H1 (cell line): ENCODE measurements around the gene YLPM1. TPM values are rescaled to one million over a fixed set of nuclear protein-coding genes. Genes with fewer than 3 reads are reported as not detected.

Experiments used
- CTCF ChIA-PET: fragments of 300-600 bp; sonication (Branson Sonifier 250); formaldehyde crosslinking; loops from one replicate; lab custom pipeline; 2021; ENCODE audit not compliant: partially characterized antibody; lab: Charles Lee
- POLR2A ChIA-PET: fragments of 300-600 bp; sonication (Branson Sonifier 250); formaldehyde crosslinking; loops from one replicate; lab custom pipeline; 2021; ENCODE audit warnings: inconsistent platforms; ENCODE audit not compliant: partially characterized antibody; lab: Charles Lee
- DNase-seq, 2 experiments: peaks; one replicate each; pipeline versions ENCODE4 v3.0.0 to v3.0.0-alpha.2; 2010 to 2022; ENCODE audit warnings: low spot score in 2 of 2, low read depth in 1 of 2, mixed read lengths in 1 of 2
- FAIRE-seq: peaks from 2 replicates; lab custom pipeline; 2011; peaks lifted over from hg19 to GRCh38; lab: Jason Lieb, UNC
- H2AFZ ChIP-seq: 2 replicates; pipeline ENCODE4 v1.8.1; 2012; ENCODE audit warnings: low read length, inconsistent platforms
- H2AK5ac ChIP-seq: 2 replicates; pipeline ENCODE4 v1.6.1; 2013; ENCODE audit warnings: low read depth, low read length
- H2BK120ac ChIP-seq: replicated peaks from 2 replicates; pipeline ENCODE3; 2013; ENCODE audit warnings: low read depth, low read length, inconsistent platforms
- H2BK12ac ChIP-seq: 2 replicates; pipeline ENCODE4 v1.6.1; 2013; ENCODE audit warnings: low read depth, low read length
- H2BK15ac ChIP-seq: 2 replicates; pipeline ENCODE4 v1.6.1; 2013; ENCODE audit warnings: low read length
- H2BK20ac ChIP-seq: 2 replicates; pipeline ENCODE4 v1.6.1; 2013; ENCODE audit warnings: low read length
- H2BK5ac ChIP-seq: 2 replicates; pipeline ENCODE4 v1.6.1; 2013; ENCODE audit warnings: low read depth, low read length
- H3K14ac ChIP-seq: 2 replicates; pipeline ENCODE4 v1.6.1; 2013; ENCODE audit warnings: inconsistent platforms; ENCODE audit not compliant: insufficient read length
- H3K18ac ChIP-seq: 2 replicates; pipeline ENCODE4 v1.6.1; 2013; ENCODE audit warnings: low read length; ENCODE audit errors: extremely low read depth
- H3K23ac ChIP-seq: 2 replicates; pipeline ENCODE4 v1.6.1; 2013; ENCODE audit warnings: inconsistent platforms; ENCODE audit not compliant: insufficient read length
- H3K23me2 ChIP-seq: 2 replicates; pipeline ENCODE4 v1.6.1; 2013; ENCODE audit warnings: low read depth, low read length
- H3K27ac ChIP-seq: 2 replicates; pipeline ENCODE4 v1.6.1; 2011; ENCODE audit warnings: low read depth, low read length, inconsistent platforms
- H3K27me3 ChIP-seq, 4 experiments: replicated peaks in 1 of 4; 1 replicate in 1 of 4; 2 replicates in 3 of 4; pipeline versions ENCODE4 v1.6.1 to v1.8.1; 2011 to 2013; ENCODE audit warnings: low read length in 3 of 4, mild to moderate bottlenecking in 3 of 4, inconsistent platforms in 2 of 4, mixed read lengths in 2 of 4, moderate library complexity in 1 of 4; ENCODE audit not compliant: control insufficient read depth in 3 of 4, insufficient read depth in 3 of 4; ENCODE audit errors: extremely low read depth in 1 of 4
- H3K36me3 ChIP-seq, 4 experiments: 2 replicates each; pipeline versions ENCODE4 v1.6.1 to v1.8.1; 2011 to 2013; ENCODE audit warnings: mild to moderate bottlenecking in 4 of 4, low read length in 3 of 4, moderate library complexity in 2 of 4, control low read depth in 1 of 4, inconsistent platforms in 1 of 4; ENCODE audit not compliant: insufficient read depth in 4 of 4, control insufficient read depth in 2 of 4
- H3K4ac ChIP-seq: replicated peaks from 2 replicates; pipeline ENCODE3; 2013; ENCODE audit warnings: low read length, low read depth, mixed read lengths, inconsistent platforms; ENCODE audit not compliant: insufficient read length
- H3K4me1 ChIP-seq, 4 experiments: replicated peaks in 1 of 4; 1 replicate in 1 of 4; 2 replicates in 3 of 4; pipeline versions ENCODE4 v1.6.1 to v1.8.1; 2011 to 2013; ENCODE audit warnings: low read length in 3 of 4, inconsistent platforms in 2 of 4, mixed read lengths in 1 of 4; ENCODE audit not compliant: insufficient read depth in 4 of 4, control insufficient read depth in 3 of 4
- H3K4me2 ChIP-seq, 2 experiments: 2 replicates each; pipeline versions ENCODE4 v1.6.1 to v1.8.1; 2011 to 2013; ENCODE audit warnings: low read depth in 2 of 2, low read length in 2 of 2, control low read depth in 1 of 2, inconsistent platforms in 1 of 2, mild to moderate bottlenecking in 1 of 2; ENCODE audit not compliant: insufficient read depth in 1 of 2
- H3K4me3 ChIP-seq, 4 experiments: fragments of 200-600, 300-600 bp in 1 of 4; sonication (generic), shearing (Covaris generic), sonication (Bioruptor Twin) in 1 of 4; 2 replicates each; pipeline versions ENCODE4 v1.5.1 to v1.8.1; 2011 to 2016; ENCODE audit warnings: low read length in 4 of 4, low read depth in 3 of 4, control low read depth in 2 of 4, inconsistent platforms in 2 of 4, mild to moderate bottlenecking in 2 of 4, mixed read lengths in 1 of 4, moderate library complexity in 1 of 4; ENCODE audit not compliant: insufficient read depth in 2 of 4; ENCODE audit errors: extremely low read depth in 1 of 4
- H3K56ac ChIP-seq: replicated peaks from 2 replicates; pipeline ENCODE3; 2013; ENCODE audit warnings: low read depth, mild to moderate bottlenecking, mixed read lengths, low read length, inconsistent platforms; ENCODE audit not compliant: insufficient read length
- H3K79me1 ChIP-seq: 2 replicates; pipeline ENCODE4 v1.6.1; 2013; ENCODE audit warnings: low read depth, low read length, control low read depth
- H3K79me2 ChIP-seq, 2 experiments: 2 replicates each; pipeline versions ENCODE4 v1.6.1 to v1.8.1; 2012 to 2013; ENCODE audit warnings: low read length in 2 of 2, mild to moderate bottlenecking in 2 of 2, inconsistent platforms in 1 of 2; ENCODE audit not compliant: insufficient read depth in 2 of 2, control insufficient read depth in 1 of 2
- H3K9ac ChIP-seq, 4 experiments: replicated peaks in 1 of 4; 1 replicate in 1 of 4; 2 replicates in 3 of 4; pipeline versions ENCODE4 v1.6.1 to v1.8.1; 2011 to 2013; ENCODE audit warnings: low read depth in 3 of 4, low read length in 3 of 4, control low read depth in 2 of 4, mild to moderate bottlenecking in 2 of 4, moderate library complexity in 2 of 4, inconsistent platforms in 1 of 4; ENCODE audit errors: extremely low read depth in 1 of 4
- H3K9me3 ChIP-seq, 2 experiments: 2 replicates each; pipeline versions ENCODE4 v1.6.1 to v1.8.1; 2012 to 2013; ENCODE audit warnings: mild to moderate bottlenecking in 2 of 2, moderate library complexity in 2 of 2, control low read depth in 1 of 2, inconsistent platforms in 1 of 2, low read depth in 1 of 2, low read length in 1 of 2, mixed read lengths in 1 of 2; ENCODE audit not compliant: insufficient read depth in 2 of 2
- H4K20me1 ChIP-seq, 2 experiments: replicated peaks in 1 of 2; 2 replicates each; pipeline versions ENCODE3 to v1.8.1; 2011 to 2013; ENCODE audit warnings: inconsistent platforms in 2 of 2, low read length in 2 of 2, mild to moderate bottlenecking in 1 of 2; ENCODE audit not compliant: insufficient read depth in 2 of 2, control insufficient read depth in 1 of 2
- H4K5ac ChIP-seq: 2 replicates; pipeline ENCODE4 v1.6.1; 2013; ENCODE audit warnings: low read length, low read depth, mixed read lengths, inconsistent platforms; ENCODE audit not compliant: insufficient read length
- H4K8ac ChIP-seq: 2 replicates; pipeline ENCODE4 v1.8.0; 2013; ENCODE audit warnings: mild to moderate bottlenecking, moderate library complexity, low read length, inconsistent platforms; ENCODE audit not compliant: insufficient read depth; ENCODE audit errors: extremely low read depth
- H4K91ac ChIP-seq: replicated peaks from 2 replicates; pipeline ENCODE3; 2013; ENCODE audit warnings: low read length, mixed read lengths, inconsistent platforms; ENCODE audit not compliant: insufficient read length
- BACH1 ChIP-seq: IDR thresholded peaks from 2 replicates; pipeline ENCODE4 v1.6.1; 2012; ENCODE audit warnings: low read length, improper control_type of control experiment
- CBX8 ChIP-seq: fragments of 300-800, 300-1000 bp; sonication (generic); IDR thresholded peaks from 2 replicates; pipeline ENCODE4 v1.7.1; 2016; ENCODE audit warnings: low read depth, low read length, borderline replicate concordance
- GTF2F1 ChIP-seq: IDR thresholded peaks from 2 replicates; pipeline ENCODE4 v1.6.1; 2012; ENCODE audit warnings: low read depth, low read length, improper control_type of control experiment, borderline replicate concordance
- KDM4A ChIP-seq: IDR thresholded peaks from one replicate; pipeline ENCODE4 v1.7.1; 2012; ENCODE audit warnings: low read depth, mild to moderate bottlenecking, moderate library complexity, low read length, inconsistent platforms; ENCODE audit not compliant: severe bottlenecking
- SIN3A ChIP-seq, 2 experiments: IDR thresholded peaks in 1 of 2; conservative IDR thresholded peaks in 1 of 2; 2 replicates each; pipeline ENCODE4 v1.6.1; 2011 to 2012; ENCODE audit warnings: low read length in 2 of 2, improper control_type of control experiment in 1 of 2, low read depth in 1 of 2, mild to moderate bottlenecking in 1 of 2
- SUZ12 ChIP-seq: fragments of 200-600 bp; sonication (generic); IDR thresholded peaks from 2 replicates; pipeline ENCODE4 v1.6.1; 2012; ENCODE audit warnings: mild to moderate bottlenecking, inconsistent platforms, low read length, moderate library complexity, mixed read lengths
- TAF1 ChIP-seq: IDR thresholded peaks from 2 replicates; pipeline ENCODE4 v1.6.1; 2011; ENCODE audit warnings: mild to moderate bottlenecking, low read depth, low read length
- TBP ChIP-seq: IDR thresholded peaks from 2 replicates; pipeline ENCODE4 v1.6.1; 2011; ENCODE audit warnings: low read depth, low read length, improper control_type of control experiment
- TCF12 ChIP-seq: IDR thresholded peaks from 2 replicates; pipeline ENCODE4 v1.6.1; 2011; ENCODE audit warnings: low read depth, mild to moderate bottlenecking, low read length
- TEAD4 ChIP-seq: IDR thresholded peaks from 2 replicates; pipeline ENCODE4 v1.6.1; 2012; ENCODE audit warnings: low read depth, low read length, inconsistent platforms, mixed read lengths
- YY1 ChIP-seq: IDR thresholded peaks from 2 replicates; pipeline ENCODE4 v1.6.1; 2011; ENCODE audit warnings: low read depth, mild to moderate bottlenecking, low read length
- WGBS, 2 experiments: shearing (Covaris generic) in 1 of 2; methylation state at CpG; one replicate each; pipeline versions ENCODE4 v1.1.6 to v1.1.7; 2013 to 2015; ENCODE audit warnings: low lambda C conversion rate in 2 of 2, mixed read lengths in 2 of 2, inconsistent platforms in 1 of 2, low coverage in 1 of 2, missing lambda C conversion rate in 1 of 2; ENCODE audit not compliant: insufficient replicate concordance in 2 of 2, insufficient coverage in 1 of 2, insufficient read length in 1 of 2; ENCODE audit errors: extremely low coverage in 1 of 2, missing lambda C conversion rate in 1 of 2; 5-methylcytosine and 5-hydroxymethylcytosine counted together
- polyA plus RNA-seq, 7 experiments: library from polyadenylated mRNA; depleted of rRNA in 3 of 7; stranded (reverse) in 5 of 7; unstranded in 2 of 7; fragments of >200 nt in 5 of 7; fragments of 200-250 nt in 2 of 7; gene quantifications; 1 replicate in 5 of 7; 2 replicates in 1 of 7; 4 replicates in 1 of 7; pipeline versions ENCODE4 v1.2.1 to v1.2.3, GENCODE V29; 2011 to 2013; ENCODE audit warnings: missing spikeins in 2 of 7, mixed read lengths in 2 of 7
- total RNA-seq: library from RNA; stranded (reverse); fragmentation: NEBNext Ultra II Directional; extraction: Animal tissue kit (Norgen Biotek cat#: 25700); gene quantifications from 2 replicates; pipeline ENCODE4 v1.2.1, GENCODE V29; 2021

YLPM1 gene
- total and polyA plus RNA-seq, 2 of the 8 experiments (the other 6 are each of a cell fraction or from before 2014, with no cell fraction given) = 13.5 to 71.7 TPM

GRCh38 chr14:74733221-74733620 lies 29.9 kb upstream of the YLPM1 start:
- no peak overlapping the region for H3K14ac ChIP-seq
- no peak overlapping the region for H2AK5ac ChIP-seq
- CTCF ChIA-PET = interaction anchor here (1.0 to 1.3 kb wide), 2 partner anchors 55 to 71 kb away, joined by 3 to 4 read pairs; no protein-coding TSS in a partner anchor
- peaks cover 2 to 25% (median 12%) of the 10 kb centered on the region in 4 experiments; a peak in 7 of 8 replicates for H3K36me3 ChIP-seq
- no peak overlapping the region for H3K4ac ChIP-seq
- H2BK12ac ChIP-seq = no peak overlapping the region
- H3K9ac ChIP-seq = no peak overlapping the region
- no peak overlapping the region for H3K56ac ChIP-seq
- H2BK120ac ChIP-seq = no peak overlapping the region
- no peak for DNase-seq
- H3K79me1 ChIP-seq = no peaks in the 10 kb centered on the region
- no peaks in the 10 kb centered on the region for H3K4me1 ChIP-seq
- no peaks in the 10 kb centered on the region for H4K20me1 ChIP-seq
- no peak overlapping the region for H2AFZ ChIP-seq
- no peak overlapping the region for H2BK20ac ChIP-seq
- H3K79me2 ChIP-seq = no peaks in the 10 kb centered on the region
- 93% methylated on average over 3 of the region's 3 CpGs; no CpG with 5 or more reads in 1 of the 2 experiments for WGBS, 2 experiments
- H3K27me3 ChIP-seq = no peaks in the 10 kb centered on the region
- no peaks in the 10 kb centered on the region; the same call in 1 of the 2 replicates for H3K23me2 ChIP-seq
- no peak overlapping the region for H2BK15ac ChIP-seq
- H4K91ac ChIP-seq = no peak overlapping the region
- no peak overlapping the region for H3K4me2 ChIP-seq
- POLR2A ChIA-PET = no interaction called here
- no peak overlapping the region for H3K18ac ChIP-seq
- H3K27ac ChIP-seq = no peak overlapping the region
- no peak for FAIRE-seq
- H3K4me3 ChIP-seq = no peak overlapping the region
- no peak overlapping the region for H4K5ac ChIP-seq
- no peak overlapping the region for H2BK5ac ChIP-seq
- H3K9me3 ChIP-seq = no peaks in the 10 kb centered on the region
- H4K8ac ChIP-seq = no peak overlapping the region
- H3K23ac ChIP-seq = no peak overlapping the region
- TF ChIP-seq BACH1 (no peak), CBX8 (no peak), SUZ12 (no peak), GTF2F1 (no peak), YY1 (no peak), SIN3A (conservative IDR thresholded peaks at IDR 0.05 in 1 of 2, IDR thresholded peaks at IDR 0.05 in 1 of 2; ENCODE audit: low read depth in 1 of 2, low read length in 2 of 2) (no peak), TAF1 (no peak), TBP (no peak), KDM4A (no peak), TCF12 (no peak), TEAD4 (no peak)
